Left hindlimb (tissue), 1 donor: ENCODE data around the gene LMBRD1.
"Not testable (repeated sequence)": the region's sequence is repeated elsewhere in the genome, so short reads cannot be mapped to it uniquely, and the experiment has no call there.

Source experiments
- DNase-seq: peaks from one replicate; pipeline ENCODE4 v3.0.0-alpha.2; 2018

Gene LMBRD1

GRCh38 chr6:69796073-69796641 lies 653 bp downstream of the LMBRD1 start:
- DNase-seq: no peak

GRCh38 chr6:69795469-69796072 lies 1.2 kb downstream of the LMBRD1 start:
- DNase-seq: no peak

GRCh38 chr6:69792292-69792691 lies 4.5 kb downstream of the LMBRD1 start:
- DNase-seq: no peak

GRCh38 chr6:69791065-69791471 lies 5.7 kb downstream of the LMBRD1 start:
- DNase-seq: no peak

GRCh38 chr6:69790629-69791028 lies 6.2 kb downstream of the LMBRD1 start:
- DNase-seq: no peak

- DNase-seq: no peak
These were observed 7.2 kb downstream of the LMBRD1 start for GRCh38 chr6:69789578-69789977.

- DNase-seq: not testable (repeated sequence)
These were observed 9.4 kb downstream of the LMBRD1 start for GRCh38 chr6:69787436-69787835.

- no peak for DNase-seq
These were observed 11.1 kb downstream of the LMBRD1 start for GRCh38 chr6:69785697-69786096.

GRCh38 chr6:69784595-69785377 lies 12.0 kb downstream of the LMBRD1 start:
- DNase-seq: no peak

GRCh38 chr6:69783108-69783507 lies 13.7 kb downstream of the LMBRD1 start:
- DNase-seq: no peak

GRCh38 chr6:69780585-69781178 lies 16.1 kb downstream of the LMBRD1 start:
- no peak for DNase-seq

- no peak for DNase-seq
These were observed 20.9 kb downstream of the LMBRD1 start for GRCh38 chr6:69775941-69776340.

- DNase-seq: no peak
These were observed 21.3 kb downstream of the LMBRD1 start for GRCh38 chr6:69775585-69775849.

GRCh38 chr6:69774740-69775584 lies 21.8 kb downstream of the LMBRD1 start:
- no peak for DNase-seq

GRCh38 chr6:69771158-69771906 lies 25.5 kb downstream of the LMBRD1 start:
- no peak for DNase-seq

- no peak for DNase-seq
These were observed 28.1 kb downstream of the LMBRD1 start for GRCh38 chr6:69768664-69769063.

- DNase-seq: no peak
These were observed 33.0 kb downstream of the LMBRD1 start for GRCh38 chr6:69763763-69764162.

- no peak for DNase-seq
These were observed 35.0 kb downstream of the LMBRD1 start for GRCh38 chr6:69761853-69762252.

- DNase-seq: no peak
These were observed 38.6 kb downstream of the LMBRD1 start for GRCh38 chr6:69758214-69758613.

- no peak for DNase-seq
These were observed 39.9 kb downstream of the LMBRD1 start for GRCh38 chr6:69756907-69757306.

GRCh38 chr6:69756366-69756765 lies 40.4 kb downstream of the LMBRD1 start:
- no peak for DNase-seq

GRCh38 chr6:69735027-69735426 lies 61.8 kb downstream of the LMBRD1 start:
- DNase-seq: no peak
